CD4-positive, alpha-beta T cell (primary cell): Measurements from ENCODE around the gene SESN1. TPM values are rescaled to one million over a fixed set of nuclear protein-coding genes. Genes with fewer than 3 reads are reported as not detected.

Experiments used
- ATAC-seq: fragments of 200-7000 bp; cut with Tn5 transposase; one replicate; pipeline ENCODE4 v1.10.0; 2022; ENCODE audit warnings: mild to moderate bottlenecking; ENCODE audit not compliant: poor library complexity
- CTCF ChIA-PET: fragments of 350-600 bp; sonication (Branson Sonifier 250); formaldehyde crosslinking; loops from one replicate; lab custom pipeline; 2021; ENCODE audit warnings: antibody characterized with exemption, inconsistent platforms; lab: Charles Lee
- POLR2A ChIA-PET: fragments of 350-600 bp; sonication (Branson Sonifier 250); formaldehyde crosslinking; loops from one replicate; lab custom pipeline; 2021; ENCODE audit warnings: antibody characterized with exemption, inconsistent platforms; lab: Charles Lee
- DNase-seq, 14 experiments: peaks; one replicate each; pipeline ENCODE4 v3.0.0-alpha.2; 2013 to 2020; ENCODE audit warnings: mixed read lengths in 2 of 14
- H3K27ac ChIP-seq, 2 donors: one replicate each; pipeline versions ENCODE4 v1.5.1 to v1.7.0; 2013; ENCODE audit warnings: low read length in 2 of 2, low read depth in 1 of 2, mild to moderate bottlenecking in 1 of 2
- H3K27me3 ChIP-seq, 2 experiments: 1 replicate in 1 of 2; 2 replicates in 1 of 2; pipeline versions ENCODE4 v1.6.1 to v1.7.0; 2013; ENCODE audit warnings: low read length in 2 of 2, control low read depth in 1 of 2, mild to moderate bottlenecking in 1 of 2, moderate library complexity in 1 of 2; ENCODE audit not compliant: insufficient read depth in 2 of 2, control insufficient read depth in 1 of 2
- H3K36me3 ChIP-seq: one replicate; pipeline ENCODE4 v1.6.1; 2013; ENCODE audit warnings: low read length, control low read depth; ENCODE audit not compliant: insufficient read depth
- H3K4me1 ChIP-seq: one replicate; pipeline ENCODE4 v1.6.1; 2013; ENCODE audit warnings: low read length, control low read depth; ENCODE audit not compliant: insufficient read depth
- H3K4me3 ChIP-seq: one replicate; pipeline ENCODE4 v1.5.1; 2013; ENCODE audit warnings: mild to moderate bottlenecking, low read length, moderate library complexity
- H3K9me3 ChIP-seq, 2 experiments: 1 replicate in 1 of 2; 2 replicates in 1 of 2; pipeline versions ENCODE4 v1.6.1 to v1.7.0; 2013; ENCODE audit warnings: low read length in 2 of 2, mild to moderate bottlenecking in 2 of 2, control low read depth in 1 of 2, moderate library complexity in 1 of 2; ENCODE audit not compliant: control insufficient read depth in 1 of 2, insufficient read depth in 1 of 2
- H3K27ac Mint-ChIP-seq: one replicate; pipeline ENCODE4 v1.8.0; 2020; ENCODE audit warnings: mixed read lengths
- H3K27me3 Mint-ChIP-seq: one replicate; pipeline ENCODE4 v1.8.0; 2021; ENCODE audit warnings: mixed read lengths
- H3K36me3 Mint-ChIP-seq: one replicate; pipeline ENCODE4 v1.8.0; 2021; ENCODE audit warnings: low read depth, mixed read lengths
- H3K4me1 Mint-ChIP-seq: one replicate; pipeline ENCODE4 v1.8.0; 2021; ENCODE audit warnings: low read depth, mixed read lengths
- H3K4me3 Mint-ChIP-seq: one replicate; pipeline ENCODE4 v1.8.0; 2020; ENCODE audit warnings: mild to moderate bottlenecking, mixed read lengths
- H3K9me3 Mint-ChIP-seq: one replicate; pipeline ENCODE4 v1.8.0; 2020; ENCODE audit warnings: mixed read lengths
- CTCF ChIP-seq: fragments of 200-600 bp; IDR thresholded peaks from one replicate; pipeline ENCODE4 v1.8.0; 2022; ENCODE audit warnings: antibody characterized with exemption, mild to moderate bottlenecking
- intact Hi-C, 2 experiments: fragments of 100-400 bp; cut with DNase I in 1 of 2; cut with micrococcal nuclease in 1 of 2; formaldehyde crosslinking; loops; one replicate each; pipeline versions ENCODE4 v1.15.1 to v1.9.0; 2023 to 2025; cut with DNase I, micrococcal nuclease
- total RNA-seq, 174 experiments: library from RNA in 2 of 174; stranded (reverse) in 2 of 174; gene quantifications; one replicate each; pipeline ENCODE4 v1.2.3 and lab custom pipeline; 2021 to 2026

The SESN1 gene
- total RNA-seq, 2 experiments from 2014 or later, result 95.9 to 98.3 TPM

DNA sequence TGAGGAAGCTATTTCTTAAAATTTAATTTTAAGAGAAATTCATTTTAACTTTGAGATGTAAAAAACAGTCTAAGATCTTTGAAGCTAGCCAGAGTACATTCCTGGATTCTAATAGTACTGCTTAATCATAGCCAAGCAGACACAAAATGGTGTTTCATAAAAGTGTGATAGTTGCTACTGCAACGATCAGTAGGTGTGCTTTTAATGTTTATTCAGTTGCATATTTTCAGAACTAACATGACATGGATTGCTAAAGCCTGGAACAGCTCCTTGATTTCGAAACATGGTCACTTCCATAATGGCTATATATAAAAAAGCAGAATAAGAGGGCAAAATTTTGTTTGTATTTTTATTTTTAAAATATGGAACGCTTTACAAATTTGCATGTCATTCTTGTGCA, 35.5 kb downstream of the SESN1 start:
- TF ChIP-seq CTCF, result no peak
- no peaks in the 10 kb centered on the region for H3K9me3 Mint-ChIP-seq
- H3K4me3 Mint-ChIP-seq, result no peak overlapping the region
- H3K27ac ChIP-seq, result peak overlapping the region; percentile 29 to 63
- intact Hi-C loops, result loop anchor here (2.0 to 5.0 kb wide), 2 partner anchors 37 to 50 kb away; no protein-coding TSS in a partner anchor
- H3K27ac Mint-ChIP-seq, result peak overlapping the region; percentile 79
- H3K27me3 ChIP-seq, result no peaks in the 10 kb centered on the region
- no peaks in the 10 kb centered on the region for H3K36me3 ChIP-seq
- peaks cover 18% of the 10 kb centered on the region for H3K4me1 ChIP-seq
- H3K27me3 Mint-ChIP-seq, result no peaks in the 10 kb centered on the region
- no peaks in the 10 kb centered on the region for H3K36me3 Mint-ChIP-seq
- no peak for ATAC-seq
- no peak for DNase-seq
- ChIA-PET CTCF (interaction anchor here (0.6 to 3.0 kb wide), 2 partner anchors 14 to 112 kb away, joined by 3 to 9 read pairs; no protein-coding TSS in a partner anchor), POLR2A (interaction anchor here (0.7 to 2.5 kb wide), 3 partner anchors 12 to 317 kb away, joined by 3 to 14 read pairs (median 3); no protein-coding TSS in a partner anchor)
- H3K9me3 ChIP-seq, result no peaks in the 10 kb centered on the region
- peaks cover 63% of the 10 kb centered on the region for H3K4me1 Mint-ChIP-seq
- H3K4me3 ChIP-seq, result no peak overlapping the region

- H3K36me3 ChIP-seq, result no peaks in the 10 kb centered on the region
- no peaks in the 10 kb centered on the region for H3K9me3 ChIP-seq
- H3K4me3 Mint-ChIP-seq, result no peak overlapping the region
- peak overlapping the region; percentile 35 for H3K27ac Mint-ChIP-seq
- H3K4me1 Mint-ChIP-seq, result peaks cover 57% of the 10 kb centered on the region
- H3K27me3 ChIP-seq, result no peaks in the 10 kb centered on the region
- no peaks in the 10 kb centered on the region for H3K36me3 Mint-ChIP-seq
- no peaks in the 10 kb centered on the region for H3K27me3 Mint-ChIP-seq
- ChIA-PET CTCF (interaction anchor here (3.0 kb wide), 1 partner anchor 14 kb away, joined by 9 read pairs; no protein-coding TSS in a partner anchor), POLR2A (interaction anchor here (0.7 to 2.5 kb wide), 4 partner anchors 13 to 317 kb away, joined by 3 to 14 read pairs (median 3); no protein-coding TSS in a partner anchor)
- ATAC-seq (no peak), DNase-seq (no peak)
- no peak overlapping the region for H3K4me3 ChIP-seq
- TF ChIP-seq CTCF, result no peak
- H3K27ac ChIP-seq, result no peak overlapping the region
- H3K4me1 ChIP-seq, result peaks cover 18% of the 10 kb centered on the region
- H3K9me3 Mint-ChIP-seq, result no peaks in the 10 kb centered on the region
- intact Hi-C loops, result loop anchor here (2.0 to 5.0 kb wide), 2 partner anchors 36 to 50 kb away; no protein-coding TSS in a partner anchor
Measured at GRCh38 chr6:109058620-109059019, 36.0 kb downstream of the SESN1 start.

DNA sequence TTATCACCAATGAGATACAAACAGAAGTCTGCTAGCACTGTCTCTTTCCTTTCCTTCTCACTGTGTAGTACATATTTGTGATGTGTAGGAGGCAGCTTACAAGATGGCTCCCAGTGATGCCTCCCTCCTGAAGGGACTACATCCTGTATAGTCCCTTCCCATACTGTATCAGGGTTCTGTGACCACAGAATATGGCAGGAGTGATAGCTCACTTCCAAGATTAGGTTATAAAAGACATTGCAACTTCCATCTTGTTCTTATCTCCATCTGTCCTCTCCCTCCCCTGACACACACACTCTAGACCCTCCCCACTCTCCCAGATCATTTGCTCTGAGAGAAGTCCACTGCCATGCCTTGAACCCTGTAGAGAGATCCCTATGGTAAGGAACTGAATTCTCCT, 38.0 kb downstream of the SESN1 start:
- intact Hi-C loops, result loop anchor here in 1 of 2 experiments (5.0 kb wide), 1 partner anchor 34 kb away; no protein-coding TSS in a partner anchor
- POLR2A ChIA-PET, result no interaction called here
- peaks cover 3% of the 10 kb centered on the region for H3K4me1 ChIP-seq
- Mint-ChIP-seq H3K9me3 (no peaks in the 10 kb centered on the region), H3K36me3 (no peaks in the 10 kb centered on the region), H3K27me3 (no peaks in the 10 kb centered on the region), H3K4me1 (peaks cover 43% of the 10 kb centered on the region), H3K4me3 (no peak overlapping the region), H3K27ac (no peak overlapping the region)
- DNase-seq (no peak), ATAC-seq (no peak)
- no peak overlapping the region for H3K4me3 ChIP-seq
- no peak for TF ChIP-seq CTCF
- H3K9me3 ChIP-seq, result no peaks in the 10 kb centered on the region
- no peak overlapping the region for H3K27ac ChIP-seq
- H3K36me3 ChIP-seq, result no peaks in the 10 kb centered on the region
- CTCF ChIA-PET, result interaction anchor here (0.9 kb wide), 1 partner anchor 20 kb away, joined by 3 read pairs; no protein-coding TSS in a partner anchor
- no peaks in the 10 kb centered on the region for H3K27me3 ChIP-seq
